HEK293 (cell line): ENCODE measurements around the gene NHS.
A peak's percentile ranks its signal among the peaks of the same experiment; 100 is the strongest.

Source experiments
- CTCF ChIA-PET: fragments of 350-600 bp; formaldehyde crosslinking; extraction: SDS; loops from one replicate; lab custom pipeline; 2021; ENCODE audit warnings: antibody characterized with exemption; lab: Yijun Ruan, JAX
- POLR2A ChIA-PET: fragments of 300-600 bp; formaldehyde crosslinking; extraction: SDS; loops from one replicate; lab custom pipeline; 2020; ENCODE audit warnings: antibody characterized with exemption, inconsistent platforms; lab: Yijun Ruan, JAX
- H3K27ac ChIP-seq: fragments of 200-500 bp; sonication (Bioruptor generic); 2 replicates; pipeline ENCODE4 v1.5.1; 2014; ENCODE audit warnings: low read depth, low read length, control low read depth, inconsistent platforms; ENCODE audit errors: extremely low read depth
- H3K36me3 ChIP-seq, 2 experiments: fragments of 200-500 bp in 1 of 2; sonication (Bioruptor generic) in 1 of 2; 1 replicate in 1 of 2; 2 replicates in 1 of 2; pipeline ENCODE4 v1.5.1; 2014 to 2017; ENCODE audit warnings: inconsistent platforms in 2 of 2, low read length in 2 of 2; ENCODE audit not compliant: control insufficient read depth in 2 of 2, insufficient read depth in 1 of 2
- H3K4me1 ChIP-seq: fragments of 200-500 bp; sonication (Bioruptor generic); 2 replicates; pipeline ENCODE4 v1.5.1; 2014; ENCODE audit warnings: mild to moderate bottlenecking, low read length, inconsistent platforms; ENCODE audit not compliant: control insufficient read depth, insufficient read depth
- H3K4me3 ChIP-seq: 2 replicates; pipeline ENCODE4 v1.5.1; 2011; ENCODE audit warnings: low read depth, mild to moderate bottlenecking, control low read depth, low read length, moderate library complexity
- H3K9me3 ChIP-seq: fragments of 200-500 bp; sonication (Bioruptor generic); 2 replicates; pipeline ENCODE4 v1.5.1; 2014; ENCODE audit warnings: low read depth, low read length, inconsistent platforms; ENCODE audit not compliant: control insufficient read depth, insufficient read depth
- EGR2 ChIP-seq: fragments of 450-650 bp; formaldehyde crosslinking; IDR thresholded peaks from 2 replicates; pipeline ENCODE4 v1.5.1; 2016; ENCODE audit warnings: low read depth, missing biosample characterization, missing genetic modification characterization
- FEZF1 ChIP-seq: fragments of 450-650 bp; formaldehyde crosslinking; IDR thresholded peaks from 2 replicates; pipeline ENCODE4 v1.5.1; 2016; ENCODE audit warnings: missing biosample characterization, missing genetic modification characterization
- GFI1B ChIP-seq: fragments of 450-650 bp; formaldehyde crosslinking; IDR thresholded peaks from 2 replicates; pipeline ENCODE4 v1.5.1; 2016; ENCODE audit warnings: missing biosample characterization, missing genetic modification characterization
- HOXC10 ChIP-seq: sonication (generic); formaldehyde crosslinking; IDR thresholded peaks from 2 replicates; pipeline ENCODE4 v1.8.1; 2023; ENCODE audit warnings: mild to moderate bottlenecking, missing genetic modification reagents
- IKZF3 ChIP-seq: fragments of 450-650 bp; IDR thresholded peaks from 2 replicates; pipeline ENCODE4 v1.5.0; 2018; ENCODE audit warnings: missing biosample characterization, mild to moderate bottlenecking, missing genetic modification characterization, moderate library complexity
- KLF16 ChIP-seq: fragments of 450-650 bp; formaldehyde crosslinking; IDR thresholded peaks from 2 replicates; pipeline ENCODE4 v1.5.1; 2017; ENCODE audit warnings: missing biosample characterization, missing genetic modification characterization
- MEIS1 ChIP-seq: sonication (generic); formaldehyde crosslinking; IDR thresholded peaks from 2 replicates; pipeline ENCODE4 v1.8.1; 2022; ENCODE audit warnings: missing genetic modification reagents, mild to moderate bottlenecking, borderline replicate concordance
- SP2 ChIP-seq: fragments of 450-650 bp; formaldehyde crosslinking; IDR thresholded peaks from 2 replicates; pipeline ENCODE4 v1.5.1; 2016; ENCODE audit warnings: missing biosample characterization, missing genetic modification characterization
- SP7 ChIP-seq: fragments of 450-650 bp; formaldehyde crosslinking; IDR thresholded peaks from 2 replicates; pipeline ENCODE4 v1.5.1; 2016; ENCODE audit warnings: missing biosample characterization, missing genetic modification characterization
- TCF7L2 ChIP-seq: IDR thresholded peaks from 2 replicates; pipeline ENCODE4 v1.6.1; 2011; ENCODE audit warnings: low read depth, mild to moderate bottlenecking, inconsistent platforms, low read length, moderate library complexity, borderline replicate concordance
- ZFP37 ChIP-seq: fragments of 450-650 bp; formaldehyde crosslinking; IDR thresholded peaks from 2 replicates; pipeline ENCODE4 v1.5.1; 2016; ENCODE audit warnings: missing biosample characterization, missing genetic modification characterization
- ZNF132 ChIP-seq: fragments of 450-650 bp; formaldehyde crosslinking; IDR thresholded peaks from 2 replicates; pipeline ENCODE4 v1.5.1; 2017; ENCODE audit warnings: missing biosample characterization, missing genetic modification characterization, borderline replicate concordance
- ZNF16 ChIP-seq: fragments of 450-650 bp; formaldehyde crosslinking; IDR thresholded peaks from 2 replicates; pipeline ENCODE4 v1.5.1; 2016; ENCODE audit warnings: low read depth, missing biosample characterization, missing genetic modification characterization
- ZNF274 ChIP-seq, 2 experiments: fragments of 200-500 bp in 1 of 2; fragments of 450-650 bp in 1 of 2; sonication (Bioruptor generic) in 1 of 2; formaldehyde crosslinking in 1 of 2; IDR thresholded peaks; 2 replicates each; pipeline versions ENCODE4 v1.5.1 to v1.6.1; 2014 to 2016; ENCODE audit warnings: borderline replicate concordance in 1 of 2, inconsistent platforms in 1 of 2, low read length in 1 of 2, missing biosample characterization in 1 of 2, missing genetic modification characterization in 1 of 2
- ZNF302 ChIP-seq: fragments of 450-650 bp; formaldehyde crosslinking; IDR thresholded peaks from 2 replicates; pipeline ENCODE4 v1.5.1; 2016; ENCODE audit warnings: missing biosample characterization, missing genetic modification characterization, low read depth
- ZNF341 ChIP-seq: fragments of 450-650 bp; formaldehyde crosslinking; IDR thresholded peaks from 2 replicates; pipeline ENCODE4; 2016; ENCODE audit warnings: low read depth, missing biosample characterization, missing genetic modification characterization
- ZNF501 ChIP-seq: fragments of 450-650 bp; formaldehyde crosslinking; IDR thresholded peaks from 2 replicates; pipeline ENCODE4 v1.5.1; 2016; ENCODE audit warnings: missing biosample characterization, missing genetic modification characterization
- ZNF747 ChIP-seq: fragments of 450-650 bp; formaldehyde crosslinking; IDR thresholded peaks from 2 replicates; pipeline ENCODE4 v1.5.1; 2016; ENCODE audit warnings: missing biosample characterization, missing genetic modification characterization
- ZNF791 ChIP-seq: fragments of 450-650 bp; formaldehyde crosslinking; IDR thresholded peaks from 2 replicates; pipeline ENCODE4 v1.5.1; 2016; ENCODE audit warnings: missing biosample characterization, missing genetic modification characterization
- ZNF830 ChIP-seq: fragments of 450-650 bp; IDR thresholded peaks from 2 replicates; pipeline ENCODE4 v1.5.0; 2018; ENCODE audit warnings: missing biosample characterization, missing genetic modification characterization, low read depth, mild to moderate bottlenecking, moderate library complexity
- ZSCAN23 ChIP-seq: fragments of 450-650 bp; formaldehyde crosslinking; IDR thresholded peaks from 2 replicates; pipeline ENCODE4 v1.5.1; 2016; ENCODE audit warnings: missing biosample characterization, missing genetic modification characterization
- ZXDB ChIP-seq: fragments of 450-650 bp; formaldehyde crosslinking; IDR thresholded peaks from 2 replicates; pipeline ENCODE4 v1.5.1; 2016; ENCODE audit warnings: missing biosample characterization, missing genetic modification characterization
- TF ChIP-seq, protein P1 (sequence below): fragments of 450-650 bp; formaldehyde crosslinking; IDR thresholded peaks from 2 replicates; pipeline ENCODE4 v1.5.1; 2016; ENCODE audit warnings: missing biosample characterization, missing genetic modification characterization
- TF ChIP-seq, protein P2 (sequence below): IDR thresholded peaks from 2 replicates; pipeline ENCODE4 v1.6.1; 2011; ENCODE audit warnings: mild to moderate bottlenecking, low read depth, low read length, borderline replicate concordance

The NHS gene

GRCh38 chrX:17431171-17431570, 56.2 kb downstream of the NHS start (continued):
- TF ChIP-seq, protein P1, sequence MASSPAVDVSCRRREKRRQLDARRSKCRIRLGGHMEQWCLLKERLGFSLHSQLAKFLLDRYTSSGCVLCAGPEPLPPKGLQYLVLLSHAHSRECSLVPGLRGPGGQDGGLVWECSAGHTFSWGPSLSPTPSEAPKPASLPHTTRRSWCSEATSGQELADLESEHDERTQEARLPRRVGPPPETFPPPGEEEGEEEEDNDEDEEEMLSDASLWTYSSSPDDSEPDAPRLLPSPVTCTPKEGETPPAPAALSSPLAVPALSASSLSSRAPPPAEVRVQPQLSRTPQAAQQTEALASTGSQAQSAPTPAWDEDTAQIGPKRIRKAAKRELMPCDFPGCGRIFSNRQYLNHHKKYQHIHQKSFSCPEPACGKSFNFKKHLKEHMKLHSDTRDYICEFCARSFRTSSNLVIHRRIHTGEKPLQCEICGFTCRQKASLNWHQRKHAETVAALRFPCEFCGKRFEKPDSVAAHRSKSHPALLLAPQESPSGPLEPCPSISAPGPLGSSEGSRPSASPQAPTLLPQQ: no peak
- TF ChIP-seq HOXC10 (CRISPR knock-in tag) (no peak), ZFP37 (tag by site-specific recombination) (no peak), ZSCAN23 (tag by site-specific recombination) (no peak), ZXDB (tag by site-specific recombination) (no peak)

DNA sequence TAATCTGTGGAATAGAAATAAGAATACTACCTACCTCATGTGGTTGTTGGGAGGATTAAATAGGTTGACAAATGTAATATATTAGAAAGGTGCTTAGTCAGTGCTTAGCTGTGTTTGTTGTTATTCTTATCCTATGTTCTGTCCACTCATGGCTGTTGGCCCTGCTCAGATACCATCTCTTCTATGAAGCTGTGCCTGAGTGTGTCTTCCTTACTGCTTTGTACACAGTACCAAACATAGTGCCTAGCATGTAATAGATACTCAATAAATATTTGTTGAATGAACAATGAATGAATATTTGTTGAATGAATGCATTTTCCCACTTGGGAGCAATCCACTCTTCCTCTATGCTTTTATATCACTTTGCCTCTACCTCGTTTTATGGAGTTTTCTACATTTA, 57.2 kb downstream of the NHS start:
- TF ChIP-seq ZNF501 (no peak), ZNF274 (IDR thresholded peaks at IDR 0.05; ENCODE audit: low read length) (no peak), ZNF274 (tag by site-specific recombination; IDR thresholded peaks at IDR 0.05; ENCODE audit: borderline replicate concordance) (no peak), KLF16 (tag by site-specific recombination) (no peak), EGR2 (tag by site-specific recombination) (no peak), ZNF16 (tag by site-specific recombination) (no peak), ZNF747 (tag by site-specific recombination) (no peak), SP7 (tag by site-specific recombination) (no peak), ZNF302 (no peak), MEIS1 (CRISPR knock-in tag) (no peak), SP2 (tag by site-specific recombination) (no peak), TCF7L2 (no peak), ZNF132 (tag by site-specific recombination) (no peak), GFI1B (no peak), ZNF341 (no peak), ZNF791 (tag by site-specific recombination) (no peak), ZNF830 (tag by site-specific recombination) (no peak)
- TF ChIP-seq, protein P2, sequence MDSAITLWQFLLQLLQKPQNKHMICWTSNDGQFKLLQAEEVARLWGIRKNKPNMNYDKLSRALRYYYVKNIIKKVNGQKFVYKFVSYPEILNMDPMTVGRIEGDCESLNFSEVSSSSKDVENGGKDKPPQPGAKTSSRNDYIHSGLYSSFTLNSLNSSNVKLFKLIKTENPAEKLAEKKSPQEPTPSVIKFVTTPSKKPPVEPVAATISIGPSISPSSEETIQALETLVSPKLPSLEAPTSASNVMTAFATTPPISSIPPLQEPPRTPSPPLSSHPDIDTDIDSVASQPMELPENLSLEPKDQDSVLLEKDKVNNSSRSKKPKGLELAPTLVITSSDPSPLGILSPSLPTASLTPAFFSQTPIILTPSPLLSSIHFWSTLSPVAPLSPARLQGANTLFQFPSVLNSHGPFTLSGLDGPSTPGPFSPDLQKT: no peak
- Histone ChIP-seq H3K9me3 (no peaks in the 10 kb centered on the region), H3K4me3 (no peak overlapping the region), H3K36me3 (no peaks in the 10 kb centered on the region), H3K27ac (no peak overlapping the region), H3K4me1 (no peaks in the 10 kb centered on the region)
- CTCF ChIA-PET: interaction anchor here (0.6 kb wide), 1 partner anchor 437 kb away, joined by 3 read pairs; no protein-coding TSS in a partner anchor
- POLR2A ChIA-PET: no interaction called here

- POLR2A ChIA-PET: no interaction called here
- CTCF ChIA-PET: no interaction called here
- H3K27ac ChIP-seq: no peak overlapping the region
- no peaks in the 10 kb centered on the region for H3K4me1 ChIP-seq
- H3K9me3 ChIP-seq: no peaks in the 10 kb centered on the region
- H3K4me3 ChIP-seq: no peak overlapping the region
- H3K36me3 ChIP-seq: no peaks in the 10 kb centered on the region
- TF ChIP-seq IKZF3 (tag by site-specific recombination): no peak
- TF ChIP-seq FEZF1 (tag by site-specific recombination): 0 out of 2 replicates have a peak, but pooled peaks have one; percentile 7
- TF ChIP-seq, all 188 proteins: peak for 1
Observed at GRCh38 chrX:17433965-17434364, 59.0 kb downstream of the NHS start.
